Dedifferentiated amniotic fluid mesenchymal stem cell (primary cell): ENCODE measurements around the gene POU2AF1.

ENCODE experiments used
- DNase-seq: peaks from one replicate; pipeline ENCODE4 v3.0.0-alpha.2; 2016; ENCODE audit errors: extremely low spot score

The POU2AF1 gene, protein sequence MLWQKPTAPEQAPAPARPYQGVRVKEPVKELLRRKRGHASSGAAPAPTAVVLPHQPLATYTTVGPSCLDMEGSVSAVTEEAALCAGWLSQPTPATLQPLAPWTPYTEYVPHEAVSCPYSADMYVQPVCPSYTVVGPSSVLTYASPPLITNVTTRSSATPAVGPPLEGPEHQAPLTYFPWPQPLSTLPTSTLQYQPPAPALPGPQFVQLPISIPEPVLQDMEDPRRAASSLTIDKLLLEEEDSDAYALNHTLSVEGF

DNA sequence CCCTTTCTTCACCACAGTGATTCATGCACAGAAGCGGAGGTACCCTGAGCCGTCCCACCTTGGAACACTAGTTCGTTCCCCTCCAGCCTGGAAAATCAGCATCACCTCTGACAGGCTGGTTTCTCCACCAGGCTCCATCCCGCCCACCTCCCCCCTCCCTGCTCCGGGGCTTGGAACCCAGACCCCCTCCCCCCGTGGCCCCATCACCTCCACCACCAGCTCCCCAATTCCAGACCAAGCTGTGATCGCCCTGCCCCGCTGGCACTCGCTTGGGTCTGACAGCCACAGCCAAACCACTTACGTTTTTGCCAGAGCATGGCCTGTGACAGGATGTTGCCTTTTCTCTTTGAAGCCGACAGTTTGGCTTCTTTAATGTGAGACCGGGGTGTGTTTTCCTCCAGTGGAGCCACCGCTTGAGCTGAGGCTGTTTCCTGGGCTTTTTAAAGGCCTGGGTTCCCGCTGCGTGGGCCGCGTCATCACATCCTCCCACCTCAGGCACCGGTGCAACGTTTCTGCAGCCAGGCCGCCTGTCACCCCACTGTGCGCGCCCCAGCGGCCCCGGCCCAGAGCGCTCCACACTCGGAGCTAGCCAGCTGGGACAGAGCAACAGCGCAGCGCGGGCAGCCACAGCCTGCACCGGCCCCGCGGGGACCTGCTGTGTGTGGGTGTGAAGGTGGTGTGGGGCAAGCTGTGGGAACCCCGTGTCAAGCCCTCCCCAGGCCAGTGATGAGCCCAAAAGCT lies at the start of gene POU2AF1:
TSS of gene POU2AF1 (minus strand) at position 415 of the 741 bp plus-strand sequence. CDS start at position 317, 98 bp downstream.
- DNase-seq: no peak

GRCh38 chr11:111428113-111428876 lies 49.2 kb upstream of the POU2AF1 start:
- DNase-seq: no peak

- DNase-seq: no peak
Measured at GRCh38 chr11:111427471-111427912, 48.4 kb upstream of the POU2AF1 start.

GRCh38 chr11:111426617-111427016 lies 47.5 kb upstream of the POU2AF1 start:
- no peak for DNase-seq

GRCh38 chr11:111423250-111423615 lies 44.2 kb upstream of the POU2AF1 start:
- no peak for DNase-seq

- DNase-seq: no peak
Measured at GRCh38 chr11:111422494-111423249, 43.6 kb upstream of the POU2AF1 start.

DNA sequence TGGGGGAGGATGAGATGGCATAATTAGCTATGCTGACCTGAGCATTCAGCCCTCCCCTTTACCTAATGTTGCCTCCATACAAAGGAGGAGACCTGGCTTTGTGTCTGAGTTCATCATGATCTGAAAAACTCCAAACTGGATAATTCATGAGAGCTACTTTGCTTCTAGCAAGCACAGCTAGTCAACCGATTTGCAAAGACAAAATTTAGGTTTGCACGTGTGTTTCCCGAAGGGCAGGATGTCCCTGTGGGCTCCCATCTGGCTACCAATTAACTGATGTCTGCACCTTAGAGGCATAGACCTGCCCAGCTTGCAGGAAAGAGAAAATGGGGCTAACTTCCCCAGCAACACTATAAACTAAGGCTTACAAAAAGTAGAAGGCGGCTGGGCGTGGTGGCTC lies 42.2 kb upstream of the POU2AF1 start:
- no peak for DNase-seq

DNA sequence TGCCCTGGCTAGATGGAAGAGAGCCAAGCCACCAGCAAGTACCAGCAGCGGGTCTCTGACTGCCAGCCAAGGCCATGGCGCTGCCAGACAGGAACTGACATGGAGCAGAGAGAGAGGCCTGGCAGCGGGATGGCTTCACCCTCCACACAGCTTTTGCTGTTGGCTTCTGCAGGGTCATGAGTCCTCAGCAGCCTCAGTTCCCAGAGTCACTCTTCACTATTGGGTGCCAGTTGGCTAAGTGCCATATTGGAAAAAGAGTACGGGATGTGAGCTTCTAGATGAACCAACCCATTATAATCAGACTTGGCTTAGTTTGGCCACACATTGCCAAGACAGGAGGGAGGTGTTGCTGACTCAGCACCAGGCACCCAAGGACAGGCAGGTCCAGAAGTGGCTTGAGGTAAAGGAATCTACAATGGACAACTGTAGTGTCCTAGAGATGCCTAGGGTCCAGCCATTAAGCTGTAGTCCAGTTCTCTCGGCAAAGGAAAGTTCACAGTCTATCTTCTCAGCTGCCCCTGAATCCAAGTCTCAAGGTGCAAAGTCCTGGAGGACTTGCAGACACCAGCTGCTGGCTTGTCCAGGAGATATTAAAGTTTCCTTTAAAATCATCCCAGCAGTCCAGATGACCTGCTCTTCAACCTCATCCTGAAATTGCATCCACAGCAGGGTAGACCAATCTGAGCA lies 40.7 kb upstream of the POU2AF1 start:
- DNase-seq: no peak

DNA sequence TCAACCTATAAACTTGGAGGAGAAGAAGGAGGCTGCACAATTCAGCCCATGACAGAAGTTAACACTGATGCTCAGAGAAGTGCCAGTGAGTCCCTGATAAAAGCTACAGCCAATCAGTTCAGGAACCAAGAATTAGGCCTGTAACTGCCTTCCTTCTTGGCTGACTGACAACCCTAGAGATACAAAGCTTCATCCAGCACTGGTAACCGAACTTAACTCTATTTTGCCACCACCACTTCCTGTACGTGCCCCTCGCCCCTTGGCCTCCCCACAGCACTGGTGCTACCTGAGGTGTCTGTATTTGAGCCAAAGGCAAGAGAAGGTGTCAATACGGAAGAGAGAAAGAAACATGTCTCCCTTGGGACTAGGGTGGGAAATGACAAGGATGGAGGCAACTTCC lies 40.1 kb upstream of the POU2AF1 start:
- DNase-seq: no peak

DNA sequence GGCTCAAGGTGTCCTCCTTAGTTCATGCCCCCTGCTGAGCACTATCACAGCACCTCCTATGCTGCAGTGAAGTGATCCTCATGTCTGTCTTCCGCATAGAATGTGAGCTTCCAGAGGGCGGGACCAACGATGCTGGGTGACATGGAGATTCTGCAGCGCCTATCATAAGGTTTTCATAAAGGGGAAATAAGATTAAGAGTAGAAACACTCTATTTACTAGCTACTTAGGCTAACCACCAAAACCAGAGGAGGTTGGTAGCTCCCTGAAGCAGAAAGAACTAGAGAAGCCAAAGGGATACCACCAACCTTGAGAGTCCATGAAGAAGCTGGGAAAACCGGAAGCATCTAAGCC lies 39.3 kb upstream of the POU2AF1 start:
- no peak for DNase-seq

GRCh38 chr11:111417766-111418435 lies 38.8 kb upstream of the POU2AF1 start:
- DNase-seq: peak; percentile 96

GRCh38 chr11:111417011-111417765 lies 38.1 kb upstream of the POU2AF1 start:
- DNase-seq: no peak

DNA sequence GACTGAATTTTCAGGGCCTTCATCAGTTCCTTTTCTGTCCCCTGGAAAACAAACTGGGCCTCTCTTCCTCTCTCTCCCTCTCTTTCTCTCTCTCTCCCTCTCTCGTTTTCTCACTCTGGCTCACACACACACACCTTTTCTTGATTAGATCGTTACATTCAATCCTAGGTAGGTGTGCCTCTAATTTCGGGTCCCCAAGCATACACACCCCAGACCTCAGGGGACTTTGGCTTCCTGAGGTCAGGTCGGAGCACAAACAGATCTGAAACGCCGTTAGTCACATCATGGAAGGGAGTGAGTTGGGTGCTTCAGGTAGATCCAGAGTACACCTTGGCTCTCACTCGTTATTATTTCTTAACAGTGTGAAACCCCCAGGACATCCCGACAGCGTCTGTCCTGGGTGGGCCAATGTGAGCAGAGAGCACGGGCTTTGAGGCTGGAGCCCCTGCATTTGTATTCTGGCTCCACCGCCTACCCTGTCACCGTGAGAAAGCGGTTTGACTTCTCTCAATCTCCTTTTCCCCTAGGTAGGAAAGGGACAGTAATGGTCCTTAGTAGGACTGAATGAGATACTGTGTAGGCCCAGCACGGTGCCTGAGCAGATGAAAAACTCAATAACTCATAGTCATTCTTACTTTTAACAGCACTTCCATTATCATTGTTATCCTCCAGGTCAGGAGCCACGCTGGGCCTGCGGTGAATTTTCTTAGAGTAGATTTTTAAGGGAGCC lies 37.3 kb upstream of the POU2AF1 start:
- DNase-seq: no peak

DNA sequence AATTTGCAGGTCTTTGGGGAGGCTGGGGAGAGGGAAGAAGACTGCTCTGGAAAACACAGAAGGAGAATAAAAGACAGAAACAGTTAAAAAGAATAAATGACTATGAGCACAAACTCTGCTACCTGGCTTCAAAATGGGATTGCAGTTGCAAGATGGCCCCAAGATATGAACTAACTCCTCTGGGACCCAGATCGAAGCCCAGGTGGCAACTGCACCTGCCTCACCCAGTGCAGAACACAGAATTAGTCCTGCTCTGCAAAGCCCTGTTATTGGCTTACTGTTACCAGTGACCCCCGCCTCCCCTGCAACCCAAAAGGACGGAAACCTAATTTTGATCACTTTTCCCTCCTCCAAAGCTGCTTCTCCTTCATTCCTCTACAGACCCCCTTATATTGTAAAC lies 35.9 kb upstream of the POU2AF1 start:
- DNase-seq: no peak

DNA sequence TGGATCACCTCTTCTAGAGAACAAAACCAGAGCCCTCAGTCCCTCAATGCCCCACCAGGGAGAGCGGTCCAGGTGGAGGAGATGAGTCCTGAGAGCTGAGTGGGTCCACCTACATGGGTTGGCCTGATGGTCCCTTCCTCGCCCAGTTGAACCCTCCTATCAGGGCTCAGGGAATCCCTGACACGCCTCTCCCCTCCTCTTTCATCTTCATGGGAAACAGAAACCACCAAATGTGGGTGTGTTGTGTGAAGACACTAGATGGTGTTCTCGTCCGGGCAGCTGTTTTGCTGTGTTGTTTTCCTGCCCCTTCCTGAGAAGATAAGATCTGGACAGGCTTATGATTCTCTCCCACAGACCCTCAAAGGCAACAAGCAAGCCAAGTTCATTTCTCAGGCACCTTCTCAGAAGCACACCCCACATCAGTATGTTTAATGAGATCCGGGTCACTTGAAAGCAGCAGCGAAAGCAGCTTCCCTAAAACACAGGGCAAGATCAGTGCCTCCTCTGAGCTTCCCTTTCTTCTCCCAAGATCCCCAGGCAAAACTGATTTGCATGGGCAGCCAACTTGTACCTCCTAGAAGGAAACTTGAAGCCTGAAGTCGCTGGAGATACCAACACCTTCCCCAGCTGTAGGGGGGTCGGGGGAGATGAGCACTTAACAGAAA lies 35.3 kb upstream of the POU2AF1 start:
- DNase-seq: no peak

DNA sequence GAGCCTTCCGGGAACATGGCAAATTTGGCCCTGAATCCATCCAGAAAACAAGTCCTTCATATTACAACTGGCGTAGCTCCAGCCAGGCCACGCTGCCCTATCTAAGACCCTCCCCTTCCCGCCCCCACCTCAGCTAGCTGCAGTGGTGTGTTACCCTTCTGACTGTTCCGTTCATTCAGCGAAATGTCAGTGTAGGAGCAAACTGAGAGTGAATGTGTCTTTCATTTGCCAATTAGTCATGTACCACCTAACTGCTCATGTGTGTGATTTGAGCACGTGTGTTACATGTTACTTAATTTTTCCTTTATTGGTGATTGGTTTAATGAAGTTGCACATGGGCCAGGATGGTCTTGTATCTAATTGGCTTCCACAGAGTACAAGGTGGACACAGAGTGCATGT lies 34.8 kb upstream of the POU2AF1 start:
- DNase-seq: no peak

GRCh38 chr11:111412293-111412692 lies 33.2 kb upstream of the POU2AF1 start:
- no peak for DNase-seq

DNA sequence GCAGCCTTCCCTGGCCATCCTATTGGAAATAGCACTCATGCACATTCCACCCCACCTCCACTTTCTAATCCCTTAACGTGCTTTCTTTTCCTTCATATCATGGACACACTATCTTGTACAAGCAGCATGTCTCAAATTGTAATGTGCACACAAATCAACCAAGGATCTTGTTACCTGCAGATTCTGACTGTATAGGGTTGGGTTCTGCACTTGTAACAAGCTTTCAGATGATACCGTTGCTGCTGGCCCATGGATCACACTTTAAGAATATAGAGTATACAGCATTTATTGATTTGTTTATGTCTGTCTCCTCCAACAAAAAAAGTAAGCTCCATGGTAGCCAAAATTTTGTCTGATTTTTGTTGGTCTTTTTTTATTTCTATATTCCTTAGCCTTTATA lies 32.4 kb upstream of the POU2AF1 start:
- no peak for DNase-seq

DNA sequence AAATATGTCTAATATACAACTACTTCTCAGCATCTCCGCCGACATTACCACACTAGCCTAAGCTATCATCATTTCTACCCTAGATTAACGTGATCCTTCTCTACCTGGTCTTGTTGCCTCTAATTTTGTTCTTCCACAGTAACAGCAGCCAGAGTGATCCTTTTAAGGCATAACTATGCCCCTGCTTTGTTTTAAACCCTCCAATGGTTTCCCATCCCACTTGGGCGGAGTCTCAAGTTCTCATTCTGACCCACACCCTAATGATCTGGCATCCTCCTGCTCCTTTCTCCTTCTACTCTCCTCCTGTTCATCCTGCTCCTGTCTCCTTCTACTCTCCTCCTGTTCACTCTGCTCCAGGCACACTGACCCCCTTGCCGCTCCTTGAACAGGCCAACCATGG lies 31.9 kb upstream of the POU2AF1 start:
- DNase-seq: no peak
